Brain microvascular endothelial cell (primary cell): ENCODE results near the gene SVOPL.

Experiments
- DNase-seq: peaks from one replicate; pipeline ENCODE4 v3.0.0-alpha.2; 2020
- H3K27ac ChIP-seq: fragments of 250-450 bp; sonication (Bioruptor Pico); 2 replicates; pipeline ENCODE4 v1.5.1; 2020; ENCODE audit warnings: mild to moderate bottlenecking, moderate library complexity
- H3K27me3 ChIP-seq: fragments of 250-450 bp; sonication (Bioruptor Pico); replicated peaks from 2 replicates; pipeline ENCODE4 v1.5.1; 2020; ENCODE audit warnings: mild to moderate bottlenecking
- H3K36me3 ChIP-seq: fragments of 250-450 bp; sonication (Bioruptor Pico); replicated peaks from 2 replicates; pipeline ENCODE4 v1.5.1; 2020; ENCODE audit warnings: mild to moderate bottlenecking
- H3K4me3 ChIP-seq: 2 replicates; pipeline ENCODE4 v1.5.1; 2011; ENCODE audit warnings: low read depth, mild to moderate bottlenecking, control low read depth, low read length, moderate library complexity
- CTCF ChIP-seq: IDR thresholded peaks from 2 replicates; pipeline ENCODE4 v1.5.1; 2011; ENCODE audit warnings: low read depth, mild to moderate bottlenecking, moderate library complexity, low read length, control low read depth, inconsistent platforms; ENCODE audit errors: missing control alignments
- in situ Hi-C: cut with HindIII; loops from 2 replicates; pipeline ENCODE4 v1.10.0; 2017; ENCODE audit warnings: low sequenced_read_pairs, low pct_ligation_motif_present

The SVOPL gene

GRCh38 chr7:138595454-138595853 lies 105.7 kb downstream of the SVOPL start:
- H3K4me3 ChIP-seq, result no peak overlapping the region
- no peak overlapping the region for H3K27ac ChIP-seq
- no peaks in the 10 kb centered on the region for H3K36me3 ChIP-seq
- no peak for DNase-seq
- TF ChIP-seq CTCF, result no peak
- no peaks in the 10 kb centered on the region for H3K27me3 ChIP-seq
- in situ Hi-C loops, result no loop called here

- in situ Hi-C loops, result no loop called here
- H3K27me3 ChIP-seq, result no peaks in the 10 kb centered on the region
- no peak overlapping the region for H3K4me3 ChIP-seq
- H3K27ac ChIP-seq, result no peak overlapping the region
- H3K36me3 ChIP-seq, result no peaks in the 10 kb centered on the region
- no peak for TF ChIP-seq CTCF
- no peak for DNase-seq
Measured at GRCh38 chr7:138590154-138590553, 111.0 kb downstream of the SVOPL start.

DNA sequence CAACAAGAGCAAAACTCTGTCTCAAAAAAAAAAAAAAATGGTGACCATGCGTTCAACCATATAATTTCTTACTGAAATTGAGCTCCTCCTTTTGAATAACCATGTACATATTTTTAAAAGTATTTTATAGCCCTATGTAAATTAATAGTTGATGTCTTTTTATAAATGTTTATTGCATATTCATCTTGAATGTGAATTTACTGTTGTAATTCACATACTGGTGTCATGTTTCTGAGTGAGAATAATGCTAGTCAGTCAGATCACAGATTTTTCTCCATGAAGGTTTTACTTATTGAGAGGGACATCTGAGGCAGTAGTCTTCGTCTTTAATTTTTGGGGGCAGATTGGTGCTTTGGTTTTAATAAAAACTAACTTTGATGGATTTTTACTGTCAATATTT lies 112.2 kb downstream of the SVOPL start:
- no peak for DNase-seq
- in situ Hi-C loops, result no loop called here
- TF ChIP-seq CTCF, result no peak
- no peaks in the 10 kb centered on the region for H3K36me3 ChIP-seq
- no peaks in the 10 kb centered on the region for H3K27me3 ChIP-seq
- no peak overlapping the region for H3K4me3 ChIP-seq
- no peak overlapping the region for H3K27ac ChIP-seq

GRCh38 chr7:138587485-138587884 lies 113.7 kb downstream of the SVOPL start:
- H3K4me3 ChIP-seq, result no peak overlapping the region
- H3K27me3 ChIP-seq, result no peaks in the 10 kb centered on the region
- no peaks in the 10 kb centered on the region for H3K36me3 ChIP-seq
- in situ Hi-C loops, result no loop called here
- no peak for DNase-seq
- no peak for TF ChIP-seq CTCF
- H3K27ac ChIP-seq, result no peak overlapping the region

DNA sequence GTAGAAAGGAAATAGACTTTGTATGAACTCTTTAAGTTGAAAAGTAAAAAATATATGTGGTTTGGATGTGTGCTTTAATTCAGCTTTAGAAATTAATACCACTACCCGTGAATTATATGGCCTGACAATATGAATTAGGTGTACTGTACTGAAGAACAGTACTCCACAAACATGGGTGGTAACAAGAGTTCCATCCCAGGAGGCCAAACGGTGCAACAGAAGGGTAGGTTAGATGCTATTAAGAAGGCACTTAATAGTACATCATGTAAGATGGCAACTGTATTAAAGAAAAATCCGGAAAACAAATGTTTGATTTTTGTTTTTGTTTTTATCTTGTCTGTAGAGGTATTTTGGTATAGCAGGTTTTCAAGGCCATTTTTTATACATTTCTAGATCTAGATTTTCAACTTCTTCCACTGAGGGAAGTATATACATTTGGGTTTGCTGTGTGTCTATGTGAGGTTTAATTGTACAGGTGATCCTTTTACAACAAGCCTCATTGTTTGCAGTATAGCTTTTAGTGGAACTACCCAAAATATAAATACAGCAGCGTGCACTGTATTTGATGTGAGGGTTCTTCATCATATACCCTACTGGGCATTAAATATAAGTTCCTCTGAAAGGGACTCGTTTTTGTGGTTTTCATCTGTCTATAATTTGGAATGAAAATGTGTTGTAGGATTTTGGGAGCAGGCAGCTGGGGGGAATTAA lies 115.7 kb downstream of the SVOPL start:
- TF ChIP-seq CTCF, result no peak
- Histone ChIP-seq H3K4me3 (no peak overlapping the region), H3K27me3 (no peaks in the 10 kb centered on the region), H3K27ac (no peak overlapping the region), H3K36me3 (peaks cover under 1% of the 10 kb centered on the region)
- DNase-seq, result no peak
- in situ Hi-C loops, result no loop called here

DNA sequence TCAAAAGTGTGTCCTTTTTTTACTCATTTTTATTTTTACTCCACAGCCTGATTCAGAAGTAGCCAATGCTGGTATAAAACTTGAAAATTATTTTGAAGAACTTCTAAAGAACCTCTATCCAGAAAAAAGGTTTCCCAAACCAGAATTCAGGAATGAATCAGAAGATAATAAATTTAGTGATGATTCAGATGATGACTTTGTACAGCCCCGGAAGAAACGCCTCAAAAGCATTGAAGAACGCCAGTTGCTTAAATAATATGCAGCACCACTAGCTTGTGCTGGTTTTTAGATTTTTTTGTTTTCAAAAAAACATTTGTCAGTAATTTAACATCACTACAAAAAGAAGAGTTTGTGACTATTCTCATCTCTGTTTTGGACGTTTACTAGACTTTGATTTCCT lies 116.5 kb downstream of the SVOPL start:
- in situ Hi-C loops, result no loop called here
- DNase-seq, result no peak
- no peak overlapping the region for H3K27ac ChIP-seq
- H3K4me3 ChIP-seq, result no peak overlapping the region
- H3K27me3 ChIP-seq, result no peaks in the 10 kb centered on the region
- H3K36me3 ChIP-seq, result peaks cover 6% of the 10 kb centered on the region
- TF ChIP-seq CTCF, result no peak
